Stomach (tissue), 9 donors: ENCODE measurements around the gene CARS1. TPM values are rescaled to one million over a fixed set of nuclear protein-coding genes. Genes with fewer than 3 reads are reported as not detected.

ENCODE experiments used
- DNase-seq, 2 donors: peaks; one replicate each; pipeline versions ENCODE4 v3.0.0 to v3.0.0-alpha.2; 2013 to 2019
- H3K27ac ChIP-seq, 5 donors: fragments of 200-600 bp in 4 of 5; sonication (generic) in 4 of 5; one replicate each; pipeline ENCODE4 v1.5.1; 2013 to 2019; ENCODE audit warnings: mild to moderate bottlenecking in 1 of 5, moderate library complexity in 1 of 5
- H3K27me3 ChIP-seq, 3 donors: fragments of 200-600 bp; sonication (generic); one replicate each; pipeline ENCODE4 v1.5.1; 2017 to 2019; ENCODE audit warnings: mixed run types in 1 of 3
- H3K36me3 ChIP-seq, 4 donors: fragments of 200-600 bp; sonication (generic); 1 replicate in 3 of 4; 2 replicates in 1 of 4; pipeline ENCODE4 v1.5.1; 2016 to 2019
- H3K4me1 ChIP-seq, 4 donors: fragments of 200-600 bp; sonication (generic); one replicate each; pipeline ENCODE4 v1.5.1; 2016 to 2019
- H3K4me3 ChIP-seq, 4 donors: fragments of 200-600 bp; sonication (generic) in 3 of 4; one replicate each; pipeline ENCODE4 v1.5.1; 2016 to 2019; ENCODE audit warnings: mild to moderate bottlenecking in 1 of 4
- H3K9me3 ChIP-seq, 4 donors: fragments of 200-600 bp; sonication (generic); one replicate each; pipeline ENCODE4 v1.5.1; 2016 to 2019
- CTCF ChIP-seq, 7 experiments: fragments of 450-650 bp in 4 of 7; fragments of 200-600 bp in 3 of 7; sonication (generic) in 3 of 7; IDR thresholded peaks; one replicate each; pipeline ENCODE4 v1.5.1; 2016 to 2019; ENCODE audit warnings: antibody characterized with exemption in 7 of 7, control low read depth in 2 of 7, mild to moderate bottlenecking in 1 of 7
- EP300 ChIP-seq: sonication (generic); formaldehyde crosslinking; IDR thresholded peaks from one replicate; pipeline ENCODE4 v1.6.1; 2017; ENCODE audit warnings: antibody characterized with exemption
- POLR2A ChIP-seq, 4 donors: fragments of 450-650 bp; IDR thresholded peaks; one replicate each; pipeline ENCODE4 v1.6.1; 2016; ENCODE audit warnings: antibody characterized with exemption in 4 of 4, control low read depth in 2 of 4, mild to moderate bottlenecking in 1 of 4, moderate library complexity in 1 of 4
- POLR2AphosphoS5 ChIP-seq, 3 donors: sonication (generic); formaldehyde crosslinking; IDR thresholded peaks; one replicate each; pipeline ENCODE4 v1.6.1; 2016; ENCODE audit warnings: antibody characterized with exemption in 3 of 3
- WGBS, 5 donors: extraction: QIAGEN DNeasy Blood & Tissue Kit in 3 of 5; methylation state at CpG; one replicate each; pipeline versions ENCODE4 v1.1.5 to v1.1.7; 2013 to 2018; 5-methylcytosine and 5-hydroxymethylcytosine counted together
- intact Hi-C: fragments of 100-400 bp; cut with DNase I; formaldehyde crosslinking; loops from one replicate; pipeline ENCODE4 v1.15.1; 2023; ENCODE audit warnings: low total_unique reads
- polyA plus RNA-seq, 3 donors: library from polyadenylated mRNA; stranded (reverse); fragments of 200-250 nt; gene quantifications; one replicate each; pipeline ENCODE4 v1.2.3, GENCODE V29; 2013
- total RNA-seq, 5 donors: library from RNA; depleted of rRNA; stranded (reverse); fragments of >200 nt; gene quantifications; one replicate each; pipeline versions ENCODE4 v1.1.0 to v1.2.3, GENCODE V29; 2014 to 2016
- donor health status: healthy with polysubstance abuse.
- donor health status: Bipolar disorder and iron deficiency.
- donor health status: healthy.

The CARS1 gene
- total and polyA plus RNA-seq, 8 donors = 25.2 to 54.2 (median 41.8) TPM

GRCh38 chr11:3008746-3009336 lies 48.4 kb downstream of the CARS1 start:
- Histone ChIP-seq H3K27me3 (no peaks in the 10 kb centered on the region), H3K36me3 (peaks cover 46 to 97% (median 94%) of the 10 kb centered on the region in 4 donors), H3K9me3 (no peaks in the 10 kb centered on the region), H3K4me3 (no peak overlapping the region), H3K27ac (no peak overlapping the region), H3K4me1 (peaks cover 0 to 19% (median 9%) of the 10 kb centered on the region in 4 donors)
- WGBS, 5 donors = 94 to 97% (median 95%) methylated on average over 7 to 9 of the region's 9 CpGs
- intact Hi-C loops = no loop called here
- DNase-seq = no peak
- TF ChIP-seq POLR2AphosphoS5 (IDR thresholded peaks at IDR 0.05) (no peak), CTCF (IDR thresholded peaks at IDR 0.05) (no peak)

GRCh38 chr11:3007404-3008010 lies 49.7 kb downstream of the CARS1 start:
- intact Hi-C loops = no loop called here
- DNase-seq = no peak
- TF ChIP-seq CTCF (IDR thresholded peaks at IDR 0.05) = no peak
- no peak for TF ChIP-seq POLR2AphosphoS5 (IDR thresholded peaks at IDR 0.05)
- TF ChIP-seq POLR2A (IDR thresholded peaks at IDR 0.05) = no peak
- TF ChIP-seq EP300 = no peak
- Histone ChIP-seq H3K36me3 (peaks cover 53 to 97% (median 94%) of the 10 kb centered on the region in 4 donors), H3K27me3 (no peaks in the 10 kb centered on the region), H3K4me1 (peaks cover 0 to 28% (median 22%) of the 10 kb centered on the region in 4 donors), H3K27ac (no peak overlapping the region), H3K9me3 (no peaks in the 10 kb centered on the region), H3K4me3 (no peak overlapping the region)
- whole genome bisulfite sequencing, 5 donors = 89 to 93% (median 90%) methylated on average over 10 to 20 of the region's 20 CpGs

DNA sequence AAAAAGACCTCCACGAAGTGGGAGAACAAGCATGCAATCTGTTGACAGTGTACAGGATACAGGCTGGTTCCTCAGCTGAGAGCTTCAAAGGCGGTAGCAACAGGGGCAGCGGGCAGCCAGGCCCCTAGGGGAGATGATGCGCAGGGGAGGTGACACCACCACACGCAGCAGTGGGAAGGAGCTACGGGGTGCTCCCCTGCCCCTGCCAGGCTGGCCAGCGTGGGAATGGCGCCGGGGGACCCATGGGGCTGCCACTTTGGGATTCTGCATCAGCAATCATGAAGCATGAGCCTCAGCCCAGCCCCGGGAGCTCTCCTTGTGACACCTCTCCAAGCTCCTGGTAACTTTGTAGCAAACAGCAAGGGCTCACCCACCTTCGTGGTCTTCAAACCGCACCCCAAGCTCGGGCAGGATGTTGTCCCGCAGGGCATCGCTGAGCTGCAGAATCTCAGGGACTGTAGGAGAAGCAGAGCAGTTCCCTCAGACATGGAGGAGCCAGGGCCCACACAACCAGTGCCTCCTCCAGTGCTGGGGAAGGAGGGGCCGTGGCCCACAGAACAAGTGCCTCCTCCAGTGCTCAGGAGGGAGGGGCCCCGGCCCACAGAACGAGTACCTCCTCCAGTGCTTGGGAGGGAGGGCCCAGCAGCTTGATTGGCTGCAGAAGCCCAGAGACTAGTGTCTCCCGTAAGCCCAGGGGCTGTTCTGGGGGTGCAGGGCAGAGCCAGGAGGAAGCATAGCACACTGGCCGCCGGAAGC lies 50.5 kb downstream of the CARS1 start:
- WGBS, 5 donors = 74 to 94% (median 81%) methylated on average over 17 to 21 of the region's 21 CpGs
- Histone ChIP-seq H3K4me1 (peaks cover 8 to 36% (median 29%) of the 10 kb centered on the region in 4 donors), H3K36me3 (peaks cover 52 to 97% (median 94%) of the 10 kb centered on the region in 4 donors), H3K27me3 (no peaks in the 10 kb centered on the region), H3K27ac (no peak overlapping the region), H3K9me3 (no peaks in the 10 kb centered on the region), H3K4me3 (no peak overlapping the region)
- TF ChIP-seq POLR2A (IDR thresholded peaks at IDR 0.05) (no peak), EP300 (no peak)
- no peak for DNase-seq
- intact Hi-C loops = no loop called here

GRCh38 chr11:3004481-3004880 lies 52.7 kb downstream of the CARS1 start:
- H3K27me3 ChIP-seq = no peaks in the 10 kb centered on the region
- no peak for DNase-seq
- TF ChIP-seq EP300 (no peak), POLR2A (IDR thresholded peaks at IDR 0.05) (no peak), POLR2AphosphoS5 (IDR thresholded peaks at IDR 0.05) (no peak), CTCF (IDR thresholded peaks at IDR 0.05) (no peak)
- H3K4me1 ChIP-seq = peaks cover 28 to 58% (median 50%) of the 10 kb centered on the region in 4 donors
- 94 to 98% (median 95%) methylated on average over 10 of the region's 10 CpGs for WGBS, 5 donors
- H3K27ac ChIP-seq = peak overlapping the region in 3 of 5 donors; percentile 17 to 71 (median 63)
- H3K9me3 ChIP-seq = no peaks in the 10 kb centered on the region
- H3K4me3 ChIP-seq = no peak overlapping the region
- intact Hi-C loops = no loop called here
- peaks cover 33 to 97% (median 92%) of the 10 kb centered on the region in 4 donors for H3K36me3 ChIP-seq
